HepG2 (cell line): ENCODE results near the gene SLC26A9. TPM values are rescaled to one million over a fixed set of nuclear protein-coding genes. Genes with fewer than 3 reads are reported as not detected.

Source experiments
- ATAC-seq: fragments of 200-7000 bp; cut with Tn5 transposase; 3 replicates; pipeline ENCODE4 v1.9.1; 2020; ENCODE audit warnings: mild to moderate bottlenecking, moderate library complexity
- BruUV-seq: library from RNA; stranded (reverse); fragments of 400-500 nt; replicated peaks from 2 replicates; lab custom pipeline; 2021; lab: Mats Ljungman, UMichigan
- CTCF ChIA-PET: fragments of 300-600 bp; formaldehyde crosslinking; extraction: SDS; loops from one replicate; lab custom pipeline; 2021; ENCODE audit warnings: low total read pairs, inconsistent platforms, low intra/inter-chr PET ratio; lab: Yijun Ruan, JAX
- POLR2A ChIA-PET: fragments of 350-600 bp; sonication (Branson Sonifier 250); formaldehyde crosslinking; loops from one replicate; lab custom pipeline; 2020; ENCODE audit warnings: antibody characterized with exemption, inconsistent platforms; lab: Yijun Ruan, JAX
- DNase-seq: peaks from one replicate; pipeline ENCODE4 v3.0.0-alpha.2; 2015; ENCODE audit warnings: low spot score
- FAIRE-seq: peaks from 3 replicates; lab custom pipeline; 2011; peaks lifted over from hg19 to GRCh38; lab: Jason Lieb, UNC
- H2AFZ ChIP-seq: one replicate; pipeline ENCODE4 v1.6.1; 2011; ENCODE audit warnings: low read length, inconsistent platforms
- H3K27ac ChIP-seq: fragments of 300-600 bp; 3 replicates; pipeline ENCODE4 v1.8.0; 2011; ENCODE audit warnings: mixed run types, mild to moderate bottlenecking, mixed read lengths, low read length, inconsistent platforms; ENCODE audit not compliant: insufficient read depth; ENCODE audit errors: extremely low read length
- H3K27me3 ChIP-seq, 2 experiments: fragments of 200-600 bp in 1 of 2; 2 replicates in 1 of 2; 3 replicates in 1 of 2; pipeline versions ENCODE4 v1.6.0 to v1.8.0; 2011; ENCODE audit warnings: low read length in 2 of 2, mild to moderate bottlenecking in 2 of 2, moderate library complexity in 2 of 2, inconsistent platforms in 1 of 2; ENCODE audit not compliant: insufficient read depth in 2 of 2, control insufficient read depth in 1 of 2
- H3K36me3 ChIP-seq, 2 experiments: fragments of 200-600 bp in 1 of 2; replicated peaks in 1 of 2; 2 replicates in 1 of 2; 3 replicates in 1 of 2; pipeline versions ENCODE4 v1.5.1 to v1.8.0; 2011; ENCODE audit warnings: low read length in 2 of 2, inconsistent platforms in 1 of 2; ENCODE audit not compliant: insufficient read depth in 2 of 2, control insufficient read depth in 1 of 2
- H3K4me1 ChIP-seq: 2 replicates; pipeline ENCODE4 v1.5.1; 2012; ENCODE audit warnings: low read length, inconsistent platforms; ENCODE audit not compliant: insufficient read depth
- H3K4me2 ChIP-seq: 2 replicates; pipeline ENCODE4 v1.6.0; 2011; ENCODE audit warnings: low read depth, low read length, inconsistent platforms
- H3K4me3 ChIP-seq, 3 experiments: fragments of 200-600 bp in 1 of 3; sonication (generic), shearing (Covaris generic) in 1 of 3; replicated peaks in 1 of 3; 2 replicates each; pipeline ENCODE4 v1.5.1; 2011 to 2016; ENCODE audit warnings: low read length in 3 of 3, inconsistent platforms in 2 of 3, low read depth in 2 of 3, mild to moderate bottlenecking in 2 of 3, control low read depth in 1 of 3, mixed read lengths in 1 of 3; ENCODE audit not compliant: insufficient read depth in 1 of 3
- H3K79me2 ChIP-seq: one replicate; pipeline ENCODE4 v1.6.1; 2011; ENCODE audit warnings: low read length, inconsistent platforms; ENCODE audit not compliant: insufficient read depth
- H3K9ac ChIP-seq: 2 replicates; pipeline ENCODE4 v1.6.0; 2011; ENCODE audit warnings: mild to moderate bottlenecking, low read depth, low read length, inconsistent platforms; ENCODE audit not compliant: insufficient read depth
- H3K9me3 ChIP-seq: 2 replicates; pipeline ENCODE4 v1.5.1; 2012; ENCODE audit warnings: mild to moderate bottlenecking, low read length
- H4K20me1 ChIP-seq: 2 replicates; pipeline ENCODE4 v1.6.0; 2011; ENCODE audit warnings: inconsistent platforms, mild to moderate bottlenecking, low read length, moderate library complexity; ENCODE audit not compliant: insufficient read depth
- FOXJ3 ChIP-seq: sonication (generic); formaldehyde crosslinking; IDR thresholded peaks from 2 replicates; pipeline ENCODE4 v1.4.0; 2020; ENCODE audit warnings: missing genetic modification reagents, mild to moderate bottlenecking, borderline replicate concordance
- GABPA ChIP-seq, 2 experiments: IDR thresholded peaks; 2 replicates each; pipeline ENCODE4 v1.6.1; 2011 to 2016; ENCODE audit warnings: low read depth in 2 of 2, low read length in 1 of 2, missing biosample characterization in 1 of 2, missing genetic modification characterization in 1 of 2
- GPN1 ChIP-seq: sonication (generic); formaldehyde crosslinking; IDR thresholded peaks from 2 replicates; pipeline ENCODE4 v1.5.1; 2020; ENCODE audit warnings: missing genetic modification reagents, borderline replicate concordance
- HIC2 ChIP-seq: sonication (generic); formaldehyde crosslinking; IDR thresholded peaks from 2 replicates; pipeline ENCODE4 v1.9.0; 2022; ENCODE audit warnings: low read depth, missing genetic modification reagents
- MTA1 ChIP-seq: sonication (generic); formaldehyde crosslinking; IDR thresholded peaks from 2 replicates; pipeline ENCODE4 v1.4.0; 2020; ENCODE audit warnings: missing genetic modification reagents, mild to moderate bottlenecking, borderline replicate concordance
- MYNN ChIP-seq: sonication (generic); formaldehyde crosslinking; IDR thresholded peaks from 2 replicates; pipeline ENCODE4 v1.4.0; 2020; ENCODE audit warnings: mild to moderate bottlenecking, low read depth, missing genetic modification reagents
- NFE2L2 ChIP-seq: fragments of 150-350 bp; IDR thresholded peaks from 2 replicates; pipeline ENCODE4 v1.6.1; 2014; ENCODE audit warnings: low read length
- SAFB2 ChIP-seq: sonication (generic); formaldehyde crosslinking; IDR thresholded peaks from 2 replicates; pipeline ENCODE4 v1.5.1; 2020; ENCODE audit warnings: missing genetic modification reagents, low read depth, mild to moderate bottlenecking, borderline replicate concordance
- U2AF1 ChIP-seq: fragments of 200-400 bp; formaldehyde crosslinking; optimal IDR thresholded peaks from 2 replicates; pipeline ENCODE3; 2017; ENCODE audit warnings: mild to moderate bottlenecking, low read depth, low read length
- XBP1 ChIP-seq: sonication (generic); formaldehyde crosslinking; IDR thresholded peaks from 2 replicates; pipeline ENCODE4 v1.5.0; 2020; ENCODE audit warnings: missing genetic modification reagents
- ZC3H13 ChIP-seq: sonication (generic); formaldehyde crosslinking; IDR thresholded peaks from 2 replicates; pipeline ENCODE4 v1.8.1; 2023; ENCODE audit warnings: mild to moderate bottlenecking, missing genetic modification reagents, moderate library complexity
- ZNF260 ChIP-seq: sonication (generic); formaldehyde crosslinking; IDR thresholded peaks from 2 replicates; pipeline ENCODE4 v1.4.0; 2020; ENCODE audit warnings: missing genetic modification reagents, low read depth, mild to moderate bottlenecking, borderline replicate concordance
- ZNF850 ChIP-seq: sonication (generic); formaldehyde crosslinking; conservative IDR thresholded peaks from 2 replicates; pipeline ENCODE4 v1.9.0; 2021; ENCODE audit warnings: mild to moderate bottlenecking, missing genetic modification reagents
- ZSCAN21 ChIP-seq: sonication (generic); formaldehyde crosslinking; IDR thresholded peaks from 2 replicates; pipeline ENCODE4 v1.8.0; 2022; ENCODE audit warnings: mild to moderate bottlenecking, missing genetic modification reagents, moderate library complexity, borderline replicate concordance
- WGBS: methylation state at CpG from one replicate; pipeline ENCODE4 v1.1.6; 2017; ENCODE audit warnings: low lambda C conversion rate; 5-methylcytosine and 5-hydroxymethylcytosine counted together
- in situ Hi-C: cut with HindIII; loops from 2 replicates; pipeline ENCODE4 v1.10.0; 2017; ENCODE audit warnings: low pct_unique_long_range_greater_than_20kb; ENCODE audit not compliant: extremely low pct_ligation_motif_present
- intact Hi-C: fragments of 100-400 bp; cut with micrococcal nuclease; formaldehyde crosslinking; loops from one replicate; pipeline ENCODE4 v1.10.0; 2022; ENCODE audit not compliant: unreplicated experiment
- polyA plus RNA-seq, 8 experiments: library from polyadenylated mRNA; depleted of rRNA in 3 of 8; stranded (reverse) in 7 of 8; unstranded in 1 of 8; fragments of >200 nt; fragmentation: Illumina TruSeq in 4 of 8; extraction: Trizol in 4 of 8; gene quantifications; 2 replicates each; pipeline versions ENCODE4 v1.2.1 to v1.2.3, GENCODE V29; 2011 to 2016; ENCODE audit warnings: low read depth in 4 of 8, missing spikeins in 1 of 8, mixed read lengths in 1 of 8; ENCODE audit not compliant: insufficient read depth in 1 of 8
- total RNA-seq, 5 experiments: library from RNA; depleted of rRNA; stranded (reverse); fragments of >200 nt; fragmentation: Illumina TruSeq; extraction: Trizol; gene quantifications; 2 replicates each; pipeline ENCODE4 v1.2.3, GENCODE V29; 2016; ENCODE audit warnings: low read depth in 1 of 5
- TF ChIP-seq, protein P1 (sequence below): sonication (generic); formaldehyde crosslinking; IDR thresholded peaks from 2 replicates; pipeline ENCODE4 v1.5.1; 2020; ENCODE audit warnings: mild to moderate bottlenecking, moderate library complexity, missing genetic modification reagents

SLC26A9 gene
- total and polyA plus RNA-seq, 2 of the 13 experiments (the other 11 are each of a cell fraction or from before 2014, with no cell fraction given), result 0.11 to 0.15 TPM

GRCh38 chr1:205981257-205981656, 38.0 kb upstream of the SLC26A9 start:
- H3K27ac ChIP-seq, result no peak overlapping the region
- POLR2A ChIA-PET, result no interaction called here
- peaks cover 26% of the 10 kb centered on the region for H3K4me1 ChIP-seq
- CTCF ChIA-PET, result interaction anchor here (0.8 kb wide), 1 partner anchor 63 kb away, joined by 4 read pairs; no protein-coding TSS in a partner anchor
- no peaks in the 10 kb centered on the region for H3K9me3 ChIP-seq
- no TSS peak for BruUV-seq
- H3K9ac ChIP-seq, result no peak overlapping the region
- H2AFZ ChIP-seq, result no peak overlapping the region
- no peaks in the 10 kb centered on the region for H3K36me3 ChIP-seq
- 0% methylated on average over 1 of the region's 1 CpG for WGBS
- no peak overlapping the region for H3K4me2 ChIP-seq
- intact Hi-C loops, result no loop called here
- DNase-seq (no peak), FAIRE-seq (no peak), ATAC-seq (no peak)
- no peak overlapping the region for H3K4me3 ChIP-seq
- no peaks in the 10 kb centered on the region for H4K20me1 ChIP-seq
- peaks cover 3 to 15% of the 10 kb centered on the region in 2 experiments; a peak in 3 of 5 replicates for H3K27me3 ChIP-seq
- in situ Hi-C loops, result loop anchor here (5.0 kb wide), 1 partner anchor 126 kb away; no protein-coding TSS in a partner anchor
- no peaks in the 10 kb centered on the region for H3K79me2 ChIP-seq
- no peak for TF ChIP-seq HIC2 (CRISPR knock-in tag)
- no peak for TF ChIP-seq U2AF1
- TF ChIP-seq SAFB2, result no peak
- TF ChIP-seq ZNF850 (CRISPR knock-in tag), result no peak
- no peak for TF ChIP-seq NFE2L2
- no peak for TF ChIP-seq GPN1 (CRISPR knock-in tag)
- no peak for TF ChIP-seq GABPA (IDR thresholded peaks at IDR 0.05; ENCODE audit: low read depth, low read length)
- no peak for TF ChIP-seq GABPA (CRISPR knock-in tag; IDR thresholded peaks at IDR 0.05; ENCODE audit: low read depth)
- no peak for TF ChIP-seq FOXJ3 (CRISPR knock-in tag)
- TF ChIP-seq ZSCAN21 (CRISPR knock-in tag), result no peak
- no peak for TF ChIP-seq ZC3H13
- TF ChIP-seq, protein P1, sequence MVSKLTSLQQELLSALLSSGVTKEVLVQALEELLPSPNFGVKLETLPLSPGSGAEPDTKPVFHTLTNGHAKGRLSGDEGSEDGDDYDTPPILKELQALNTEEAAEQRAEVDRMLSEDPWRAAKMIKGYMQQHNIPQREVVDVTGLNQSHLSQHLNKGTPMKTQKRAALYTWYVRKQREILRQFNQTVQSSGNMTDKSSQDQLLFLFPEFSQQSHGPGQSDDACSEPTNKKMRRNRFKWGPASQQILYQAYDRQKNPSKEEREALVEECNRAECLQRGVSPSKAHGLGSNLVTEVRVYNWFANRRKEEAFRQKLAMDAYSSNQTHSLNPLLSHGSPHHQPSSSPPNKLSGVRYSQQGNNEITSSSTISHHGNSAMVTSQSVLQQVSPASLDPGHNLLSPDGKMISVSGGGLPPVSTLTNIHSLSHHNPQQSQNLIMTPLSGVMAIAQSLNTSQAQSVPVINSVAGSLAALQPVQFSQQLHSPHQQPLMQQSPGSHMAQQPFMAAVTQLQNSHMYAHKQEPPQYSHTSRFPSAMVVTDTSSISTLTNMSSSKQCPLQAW (CRISPR knock-in tag), result no peak
- no peak for TF ChIP-seq MYNN
- TF ChIP-seq XBP1 (CRISPR knock-in tag), result no peak
- TF ChIP-seq ZNF260 (CRISPR knock-in tag), result no peak
- no peak for TF ChIP-seq MTA1 (CRISPR knock-in tag)
